ENCODE results near the gene CCT6B.

CCT6B gene

DNA sequence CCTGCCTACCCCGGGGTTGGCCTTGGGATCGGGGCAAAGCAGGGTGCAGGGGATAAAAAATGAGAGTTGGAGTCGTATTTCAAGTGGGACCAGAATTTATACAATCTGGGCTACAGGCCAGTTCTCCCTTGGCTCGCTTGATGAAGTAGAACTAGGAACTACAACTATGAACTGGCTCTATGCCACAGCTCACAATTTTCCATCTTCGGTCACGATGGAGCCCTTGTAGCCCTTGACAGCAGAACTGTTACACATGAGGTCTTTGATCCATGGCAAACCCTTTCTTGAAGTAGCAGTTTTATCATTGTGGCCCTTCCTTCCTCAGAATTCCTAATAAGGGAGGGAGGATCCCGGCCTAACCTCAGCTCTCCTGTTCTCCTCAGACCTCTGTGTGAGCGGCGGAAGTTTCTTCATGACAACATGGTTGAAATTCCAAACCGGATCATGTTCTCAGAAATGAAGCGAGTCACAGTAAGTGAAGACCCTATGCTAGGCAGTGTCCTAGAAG lies 36.1 kb upstream of the CCT6B start:
- Histone ChIP-seq H2AFZ (ENCODE audit: low read depth, low read length) (no peak overlapping the region), H3K4me2 (ENCODE audit: insufficient read depth, low read length) (no peak overlapping the region), H3K27me3 (ENCODE audit: insufficient read depth, low read length, poor library complexity) (no peaks in the 10 kb centered on the region), H3K9ac (ENCODE audit: low read depth, low read length) (no peak overlapping the region), H3K9me3 (ENCODE audit: insufficient read depth, low read length, severe bottlenecking) (no peaks in the 10 kb centered on the region), H3K27ac (ENCODE audit: low read length) (no peak overlapping the region), H4K20me1 (ENCODE audit: insufficient read depth, low read length) (no peaks in the 10 kb centered on the region), H3K79me2 (ENCODE audit: insufficient read depth, low read length) (no peaks in the 10 kb centered on the region), H3K4me1 (ENCODE audit: insufficient read depth, low read length) (no peaks in the 10 kb centered on the region), H3K36me3 (ENCODE audit: insufficient read depth, low read length) (peaks cover 94% of the 10 kb centered on the region), H3K4me3 (ENCODE audit: low read depth in 1 of 2, low read length in 2 of 2) (no peak overlapping the region)
- no peak for ATAC-seq (ENCODE audit: insufficient read depth, low read depth)
- no peak for DNase-seq
- TF ChIP-seq EZH2 (IDR thresholded peaks at IDR 0.05; ENCODE audit: borderline replicate concordance, low read depth, low read length, severe bottlenecking): no peak
- TF ChIP-seq, protein P1, sequence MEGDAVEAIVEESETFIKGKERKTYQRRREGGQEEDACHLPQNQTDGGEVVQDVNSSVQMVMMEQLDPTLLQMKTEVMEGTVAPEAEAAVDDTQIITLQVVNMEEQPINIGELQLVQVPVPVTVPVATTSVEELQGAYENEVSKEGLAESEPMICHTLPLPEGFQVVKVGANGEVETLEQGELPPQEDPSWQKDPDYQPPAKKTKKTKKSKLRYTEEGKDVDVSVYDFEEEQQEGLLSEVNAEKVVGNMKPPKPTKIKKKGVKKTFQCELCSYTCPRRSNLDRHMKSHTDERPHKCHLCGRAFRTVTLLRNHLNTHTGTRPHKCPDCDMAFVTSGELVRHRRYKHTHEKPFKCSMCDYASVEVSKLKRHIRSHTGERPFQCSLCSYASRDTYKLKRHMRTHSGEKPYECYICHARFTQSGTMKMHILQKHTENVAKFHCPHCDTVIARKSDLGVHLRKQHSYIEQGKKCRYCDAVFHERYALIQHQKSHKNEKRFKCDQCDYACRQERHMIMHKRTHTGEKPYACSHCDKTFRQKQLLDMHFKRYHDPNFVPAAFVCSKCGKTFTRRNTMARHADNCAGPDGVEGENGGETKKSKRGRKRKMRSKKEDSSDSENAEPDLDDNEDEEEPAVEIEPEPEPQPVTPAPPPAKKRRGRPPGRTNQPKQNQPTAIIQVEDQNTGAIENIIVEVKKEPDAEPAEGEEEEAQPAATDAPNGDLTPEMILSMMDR (IDR thresholded peaks at IDR 0.05; ENCODE audit: borderline replicate concordance, extremely low read depth, low read length, poor library complexity, severe bottlenecking): no peak

DNA sequence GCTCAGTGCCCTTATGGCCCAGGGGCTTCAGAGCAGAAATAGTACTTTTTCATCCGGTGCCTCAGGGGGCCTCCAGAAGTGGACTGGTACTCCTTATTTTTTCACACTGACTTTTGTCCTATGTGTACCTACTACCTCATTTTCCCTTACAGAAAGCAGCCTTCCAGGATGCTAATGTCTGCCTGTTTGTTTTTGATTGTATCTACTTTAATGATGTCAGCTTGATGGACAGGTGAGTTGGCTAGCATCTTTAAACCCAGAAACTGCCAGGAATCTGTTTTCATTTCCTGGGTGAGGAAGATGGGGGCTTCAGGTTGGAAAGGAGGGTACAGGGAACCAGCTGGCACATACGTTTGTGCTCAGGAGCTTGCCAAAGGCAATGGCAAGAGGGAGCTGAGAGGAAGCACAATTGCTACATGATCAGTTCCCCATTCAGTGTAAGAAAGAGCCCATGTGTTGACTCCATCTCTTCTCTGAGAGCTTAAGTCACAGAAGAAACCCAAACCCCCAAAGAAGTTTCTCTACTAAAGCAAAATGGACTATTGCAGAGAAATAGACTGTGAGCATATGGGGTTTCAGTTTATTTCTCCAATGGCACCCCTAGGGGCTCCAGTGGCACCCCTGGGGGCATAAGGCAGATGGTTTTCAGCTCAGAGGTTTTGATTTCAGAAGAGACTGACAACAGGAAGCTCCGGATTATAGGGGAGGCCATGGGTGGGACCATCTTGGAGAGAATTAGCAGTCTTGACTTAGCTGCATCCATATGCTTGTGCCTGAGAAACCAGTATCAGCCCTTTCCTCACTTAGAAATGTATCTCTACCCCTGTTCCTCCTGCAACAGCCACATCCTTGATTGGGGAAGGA lies 35.4 kb upstream of the CCT6B start:
- no peak overlapping the region for H3K27ac ChIP-seq (ENCODE audit: low read length)
- peaks cover 94% of the 10 kb centered on the region for H3K36me3 ChIP-seq (ENCODE audit: insufficient read depth, low read length)

DNA sequence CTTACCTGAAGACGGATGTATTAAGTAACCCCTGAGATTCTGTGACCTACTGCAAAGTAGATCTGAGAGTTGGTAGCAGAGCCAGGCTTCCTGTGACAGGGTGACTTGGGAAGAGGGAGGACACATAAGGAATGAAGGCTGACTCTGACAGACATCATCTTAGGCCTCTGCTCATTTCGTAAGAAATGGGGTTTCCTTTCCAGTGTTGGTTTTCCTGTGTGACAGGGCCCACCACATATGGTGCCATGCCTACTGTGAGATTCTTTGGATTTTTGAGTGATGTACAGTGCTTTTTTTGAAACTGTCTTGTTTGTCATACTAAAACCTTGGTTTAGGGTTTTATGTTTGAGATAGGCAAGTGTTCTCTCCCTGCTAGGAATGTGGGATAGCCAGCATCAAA lies 31.8 kb upstream of the CCT6B start:
- H3K36me3 ChIP-seq (ENCODE audit: insufficient read depth, low read length): peaks cover 95% of the 10 kb centered on the region
- no peaks in the 10 kb centered on the region for H3K27me3 ChIP-seq (ENCODE audit: insufficient read depth, low read length, poor library complexity)
- TF ChIP-seq EZH2 (IDR thresholded peaks at IDR 0.05; ENCODE audit: borderline replicate concordance, low read depth, low read length, severe bottlenecking): no peak
- TF ChIP-seq, protein P1 (IDR thresholded peaks at IDR 0.05; ENCODE audit: borderline replicate concordance, extremely low read depth, low read length, poor library complexity, severe bottlenecking): no peak
- H3K9ac ChIP-seq (ENCODE audit: low read depth, low read length): no peak overlapping the region
- H3K4me1 ChIP-seq (ENCODE audit: insufficient read depth, low read length): no peaks in the 10 kb centered on the region
- H3K79me2 ChIP-seq (ENCODE audit: insufficient read depth, low read length): no peaks in the 10 kb centered on the region
- H4K20me1 ChIP-seq (ENCODE audit: insufficient read depth, low read length): no peaks in the 10 kb centered on the region
- no peak for ATAC-seq (ENCODE audit: insufficient read depth, low read depth)
- H2AFZ ChIP-seq (ENCODE audit: low read depth, low read length): no peak overlapping the region
- no peak overlapping the region for H3K4me3 ChIP-seq (ENCODE audit: low read depth in 1 of 2, low read length in 2 of 2)
- no peaks in the 10 kb centered on the region for H3K9me3 ChIP-seq (ENCODE audit: insufficient read depth, low read length, severe bottlenecking)
- no peak overlapping the region for H3K27ac ChIP-seq (ENCODE audit: low read length)
- no peak overlapping the region for H3K4me2 ChIP-seq (ENCODE audit: insufficient read depth, low read length)
- DNase-seq: no peak

More for the DNA sequence above, 35.4 kb upstream of the CCT6B start:
- no peak for TF ChIP-seq EZH2 (IDR thresholded peaks at IDR 0.05; ENCODE audit: borderline replicate concordance, low read depth, low read length, severe bottlenecking)
- no peak overlapping the region for H3K4me3 ChIP-seq (ENCODE audit: low read depth in 1 of 2, low read length in 2 of 2)
- no peaks in the 10 kb centered on the region for H3K4me1 ChIP-seq (ENCODE audit: insufficient read depth, low read length)
- H3K9me3 ChIP-seq (ENCODE audit: insufficient read depth, low read length, severe bottlenecking): no peaks in the 10 kb centered on the region
- no peak overlapping the region for H3K4me2 ChIP-seq (ENCODE audit: insufficient read depth, low read length)
- DNase-seq (no peak), ATAC-seq (ENCODE audit: insufficient read depth, low read depth) (no peak)
- no peaks in the 10 kb centered on the region for H3K79me2 ChIP-seq (ENCODE audit: insufficient read depth, low read length)
- H2AFZ ChIP-seq (ENCODE audit: low read depth, low read length): no peak overlapping the region
- no peaks in the 10 kb centered on the region for H4K20me1 ChIP-seq (ENCODE audit: insufficient read depth, low read length)
- no peaks in the 10 kb centered on the region for H3K27me3 ChIP-seq (ENCODE audit: insufficient read depth, low read length, poor library complexity)
- H3K9ac ChIP-seq (ENCODE audit: low read depth, low read length): no peak overlapping the region

DNA sequence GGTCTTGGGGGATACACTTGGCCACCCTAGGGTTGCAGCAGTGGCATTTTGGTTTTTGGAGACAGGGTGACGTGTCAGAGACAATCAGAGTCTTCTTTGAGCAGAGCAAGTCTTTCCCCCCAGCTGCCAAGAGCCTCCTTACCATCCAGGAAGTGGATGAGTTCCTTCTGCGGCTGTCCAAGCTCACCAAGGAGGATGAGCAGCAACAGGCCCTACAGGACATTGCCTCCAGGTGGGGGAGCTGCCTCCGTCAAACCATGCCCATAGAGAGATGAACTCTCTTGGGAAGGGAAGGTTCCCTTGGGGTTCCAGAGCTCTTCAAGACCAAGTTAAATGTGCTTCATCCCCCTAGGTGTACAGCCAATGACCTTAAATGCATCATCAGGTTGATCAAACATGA lies 30.3 kb upstream of the CCT6B start:
- Histone ChIP-seq H3K9me3 (ENCODE audit: insufficient read depth, low read length, severe bottlenecking) (no peaks in the 10 kb centered on the region), H3K79me2 (ENCODE audit: insufficient read depth, low read length) (no peaks in the 10 kb centered on the region; the same call in 1 of the 2 replicates), H3K4me2 (ENCODE audit: insufficient read depth, low read length) (no peak overlapping the region), H3K4me1 (ENCODE audit: insufficient read depth, low read length) (no peaks in the 10 kb centered on the region), H3K27ac (ENCODE audit: low read length) (no peak overlapping the region), H3K36me3 (ENCODE audit: insufficient read depth, low read length) (peaks cover 92% of the 10 kb centered on the region), H3K9ac (ENCODE audit: low read depth, low read length) (no peak overlapping the region), H4K20me1 (ENCODE audit: insufficient read depth, low read length) (no peaks in the 10 kb centered on the region), H2AFZ (ENCODE audit: low read depth, low read length) (no peak overlapping the region), H3K4me3 (ENCODE audit: low read depth in 1 of 2, low read length in 2 of 2) (no peak overlapping the region), H3K27me3 (ENCODE audit: insufficient read depth, low read length, poor library complexity) (no peaks in the 10 kb centered on the region)
- TF ChIP-seq, protein P1 (IDR thresholded peaks at IDR 0.05; ENCODE audit: borderline replicate concordance, extremely low read depth, low read length, poor library complexity, severe bottlenecking): no peak
- no peak for TF ChIP-seq EZH2 (IDR thresholded peaks at IDR 0.05; ENCODE audit: borderline replicate concordance, low read depth, low read length, severe bottlenecking)
- no peak for DNase-seq
- no peak for ATAC-seq (ENCODE audit: insufficient read depth, low read depth)

Measured in DND-41 (cell line).